Activated B cell treated with CpG ODN at 0.5 μM for 24 hours (primary cell): ENCODE data around the gene LRRTM2. TPM values are rescaled to one million over a fixed set of nuclear protein-coding genes. Genes with fewer than 3 reads are reported as not detected.

Experiments used
- ATAC-seq: fragments of 200-7000 bp; cut with Tn5 transposase; one replicate; pipeline ENCODE4 v1.10.0; 2021; ENCODE audit warnings: low read depth, mild to moderate bottlenecking, moderate library complexity
- CTCF ChIA-PET: fragments of 350-600 bp; sonication (Branson Sonifier 250); formaldehyde crosslinking; loops from one replicate; lab custom pipeline; 2021; ENCODE audit warnings: antibody characterized with exemption; lab: Charles Lee
- POLR2A ChIA-PET: fragments of 350-600 bp; sonication (Branson Sonifier 250); formaldehyde crosslinking; loops from one replicate; lab custom pipeline; 2021; ENCODE audit warnings: antibody characterized with exemption; lab: Charles Lee
- DNase-seq: peaks from one replicate; pipeline ENCODE4 v3.0.0; 2022
- H3K27ac Mint-ChIP-seq: one replicate; pipeline ENCODE4 v1.8.0; 2020; ENCODE audit warnings: mixed read lengths
- H3K27me3 Mint-ChIP-seq: one replicate; pipeline ENCODE4 v1.8.0; 2021; ENCODE audit warnings: mixed read lengths
- H3K36me3 Mint-ChIP-seq: one replicate; pipeline ENCODE4 v1.8.0; 2021; ENCODE audit warnings: low read depth, mixed read lengths
- H3K4me1 Mint-ChIP-seq: one replicate; pipeline ENCODE4 v1.8.0; 2021; ENCODE audit warnings: mixed read lengths
- H3K4me3 Mint-ChIP-seq: one replicate; pipeline ENCODE4 v1.8.0; 2020; ENCODE audit warnings: mild to moderate bottlenecking, mixed read lengths
- H3K9me3 Mint-ChIP-seq: one replicate; pipeline ENCODE4 v1.8.0; 2020; ENCODE audit warnings: mixed read lengths
- CTCF ChIP-seq: fragments of 200-600 bp; IDR thresholded peaks from one replicate; pipeline ENCODE4 v1.8.0; 2022; ENCODE audit warnings: antibody characterized with exemption, mild to moderate bottlenecking
- intact Hi-C: fragments of 100-400 bp; cut with micrococcal nuclease; formaldehyde crosslinking; loops from one replicate; pipeline ENCODE4 v1.15.1; 2024
- total RNA-seq: library from RNA; stranded (reverse); gene quantifications from 2 replicates; pipeline ENCODE4 v1.2.3, GENCODE V29; 2022

The LRRTM2 gene
- total RNA-seq, 1 donor from 2014 or later, result 0.29 TPM

- Mint-ChIP-seq H3K36me3 (peaks cover 24% of the 10 kb centered on the region), H3K4me1 (no peaks in the 10 kb centered on the region), H3K27me3 (no peaks in the 10 kb centered on the region), H3K4me3 (no peak overlapping the region), H3K27ac (no peak overlapping the region), H3K9me3 (no peaks in the 10 kb centered on the region)
- ATAC-seq (no peak), DNase-seq (no peak)
- TF ChIP-seq CTCF, result no peak
- CTCF ChIA-PET, result no interaction called here
- intact Hi-C loops, result no loop called here
- POLR2A ChIA-PET, result no interaction called here
Measured at GRCh38 chr5:138909734-138910133, 34.6 kb upstream of the LRRTM2 start.

DNA sequence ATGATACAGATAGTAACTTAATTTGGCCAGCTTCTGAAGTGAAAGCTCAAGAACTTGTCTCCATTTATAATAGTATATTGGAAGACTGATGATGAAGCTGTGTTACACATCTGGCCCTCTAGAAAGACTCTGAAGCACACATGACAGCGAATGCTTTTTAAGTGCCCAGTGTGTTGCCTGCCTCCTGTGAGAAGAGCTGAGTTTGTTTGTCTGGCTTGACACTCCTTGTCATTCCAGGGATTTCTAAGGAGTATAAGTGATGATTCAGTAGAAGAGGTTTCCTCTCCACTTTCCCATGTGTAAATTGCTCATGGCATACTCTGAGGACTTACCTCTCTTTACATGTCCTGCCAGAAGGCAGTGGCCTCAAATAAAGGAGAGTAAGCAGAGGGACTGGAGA lies 30.4 kb upstream of the LRRTM2 start:
- Mint-ChIP-seq H3K4me3 (no peak overlapping the region), H3K9me3 (no peaks in the 10 kb centered on the region), H3K36me3 (peaks cover 47% of the 10 kb centered on the region), H3K27me3 (no peaks in the 10 kb centered on the region), H3K27ac (no peak overlapping the region), H3K4me1 (peaks cover 2% of the 10 kb centered on the region)
- intact Hi-C loops, result no loop called here
- ATAC-seq, result no peak
- no peak for DNase-seq
- CTCF ChIA-PET, result no interaction called here
- no peak for TF ChIP-seq CTCF
- POLR2A ChIA-PET, result no interaction called here

GRCh38 chr5:138903130-138903775 lies 28.1 kb upstream of the LRRTM2 start:
- no peak for DNase-seq
- CTCF ChIA-PET, result no interaction called here
- Mint-ChIP-seq H3K4me3 (no peak overlapping the region), H3K4me1 (peaks cover 10% of the 10 kb centered on the region), H3K9me3 (no peaks in the 10 kb centered on the region), H3K27ac (no peak overlapping the region), H3K27me3 (no peaks in the 10 kb centered on the region), H3K36me3 (peaks cover 53% of the 10 kb centered on the region)
- POLR2A ChIA-PET, result no interaction called here
- ATAC-seq, result no peak
- intact Hi-C loops, result no loop called here
- TF ChIP-seq CTCF, result no peak

DNA sequence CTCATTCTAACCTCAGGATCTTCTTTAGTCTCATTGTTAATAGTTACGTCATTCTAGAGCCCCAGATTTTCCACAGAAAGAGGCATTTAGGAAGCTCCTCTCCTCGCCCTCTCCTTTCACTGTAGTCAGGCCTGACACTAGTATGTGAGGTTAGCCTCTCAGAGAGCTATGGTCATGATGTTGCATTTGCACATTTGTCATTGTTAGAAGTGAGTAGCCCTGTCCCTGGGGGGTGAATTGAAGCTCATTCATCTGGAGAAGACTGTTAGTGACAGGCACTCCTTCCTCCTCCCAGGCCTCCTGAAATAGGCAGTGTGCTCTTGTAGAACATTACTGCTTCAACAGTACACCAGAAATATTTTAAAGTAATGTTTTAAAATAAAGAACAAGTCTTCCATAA lies 26.6 kb upstream of the LRRTM2 start:
- no peak overlapping the region for H3K27ac Mint-ChIP-seq
- no peak for DNase-seq
- TF ChIP-seq CTCF, result no peak
- ChIA-PET POLR2A (no interaction called here), CTCF (no interaction called here)
- H3K4me1 Mint-ChIP-seq, result peaks cover 13% of the 10 kb centered on the region
- no peaks in the 10 kb centered on the region for H3K9me3 Mint-ChIP-seq
- H3K27me3 Mint-ChIP-seq, result no peaks in the 10 kb centered on the region
- intact Hi-C loops, result no loop called here
- peaks cover 56% of the 10 kb centered on the region for H3K36me3 Mint-ChIP-seq
- H3K4me3 Mint-ChIP-seq, result no peak overlapping the region
- ATAC-seq, result no peak

DNA sequence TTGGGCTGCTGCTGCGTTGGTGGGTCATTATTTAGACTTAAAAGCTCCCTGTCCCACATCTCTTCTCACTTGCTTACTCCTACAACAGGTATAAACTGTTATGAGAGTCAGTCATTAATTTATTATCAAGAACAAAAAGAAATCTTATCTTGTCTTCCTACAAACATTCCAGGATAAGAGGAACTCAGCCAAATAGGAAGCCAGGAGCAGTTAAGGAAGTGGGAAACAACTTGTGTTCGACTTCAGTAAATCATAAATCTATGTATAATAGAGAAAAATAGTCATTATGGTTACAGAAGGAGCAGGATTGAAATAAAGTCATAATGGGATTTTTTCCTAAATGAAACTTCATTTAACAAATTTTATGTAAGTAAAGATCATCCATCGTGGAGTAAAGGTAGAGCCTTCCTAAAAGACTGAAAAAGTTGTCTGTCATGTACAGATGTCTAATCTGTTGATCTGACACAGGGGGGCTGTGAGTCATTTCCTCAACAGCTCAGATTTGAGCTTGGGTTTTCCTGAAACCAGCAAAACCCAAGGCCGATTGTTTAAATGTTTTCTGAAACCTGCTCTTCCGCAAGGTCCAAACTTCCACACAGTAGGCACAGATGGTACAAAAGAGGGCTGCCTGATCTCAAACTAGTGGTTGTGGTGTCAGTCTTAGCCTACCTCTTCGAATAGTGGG lies 25.3 kb upstream of the LRRTM2 start:
- POLR2A ChIA-PET, result no interaction called here
- H3K27me3 Mint-ChIP-seq, result no peaks in the 10 kb centered on the region
- intact Hi-C loops, result no loop called here
- DNase-seq, result no peak
- CTCF ChIA-PET, result no interaction called here
- no peak for TF ChIP-seq CTCF
- no peak overlapping the region for H3K4me3 Mint-ChIP-seq
- no peak overlapping the region for H3K27ac Mint-ChIP-seq
- no peak for ATAC-seq
- peaks cover 46% of the 10 kb centered on the region for H3K36me3 Mint-ChIP-seq
- no peaks in the 10 kb centered on the region for H3K9me3 Mint-ChIP-seq
- H3K4me1 Mint-ChIP-seq, result peaks cover 13% of the 10 kb centered on the region
